ENCODE measurements around the gene EBPL.

Gene EBPL

GRCh38 chr13:49635599-49636433, 55.5 kb downstream of the EBPL start:
- peak overlapping the region; percentile 17; the same call in 1 of the 2 replicates for H3K4me3 ChIP-seq (ENCODE audit: low read length)
- peak; percentile 52 for DNase-seq (ENCODE audit: low read depth)
- no peak for TF ChIP-seq CTCF (conservative IDR thresholded peaks at IDR 0.05; ENCODE audit: low read length)

DNA sequence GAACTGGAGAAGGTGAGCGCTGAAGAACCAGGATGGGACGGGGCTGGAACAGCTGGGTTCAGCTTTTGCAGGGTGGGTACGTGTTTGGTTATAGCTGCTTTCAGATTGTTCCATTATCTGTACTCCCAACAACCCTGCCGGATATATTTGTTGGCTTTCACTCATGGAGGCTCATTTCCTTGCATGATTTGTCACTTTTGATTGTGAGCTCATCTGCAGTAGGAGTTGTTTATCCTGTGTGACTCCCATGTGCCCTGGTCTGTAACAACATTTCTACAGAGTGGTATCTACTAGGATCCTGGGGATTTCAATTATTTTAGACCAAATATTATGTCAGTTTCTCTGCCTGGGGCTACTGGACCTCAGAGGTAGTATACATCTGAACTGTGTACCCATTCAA, 57.6 kb downstream of the EBPL start:
- no peak overlapping the region for H3K4me3 ChIP-seq (ENCODE audit: low read length)
- no peak for DNase-seq (ENCODE audit: low read depth)
- no peak for TF ChIP-seq CTCF (conservative IDR thresholded peaks at IDR 0.05; ENCODE audit: low read length)

DNA sequence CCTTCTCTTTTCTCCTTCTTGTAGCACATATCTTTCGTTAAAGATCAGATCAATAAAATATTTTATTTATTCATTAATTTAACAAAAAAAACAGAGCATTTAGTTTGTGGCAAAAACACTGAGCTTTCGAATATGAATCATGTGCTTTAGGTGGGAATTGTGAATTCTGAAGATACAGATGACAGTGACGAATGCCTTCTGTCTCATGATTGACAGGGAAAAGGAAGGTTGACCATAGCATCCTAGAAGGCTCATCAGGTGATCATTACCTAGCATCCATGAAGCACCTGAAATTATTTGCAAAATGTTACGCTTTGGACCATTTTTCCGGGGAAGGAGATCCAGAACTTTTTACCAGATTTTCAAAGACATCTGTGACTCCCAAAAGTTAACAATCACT, 59.1 kb downstream of the EBPL start:
- H3K4me3 ChIP-seq (ENCODE audit: low read length), result no peak overlapping the region
- no peak for TF ChIP-seq CTCF (conservative IDR thresholded peaks at IDR 0.05; ENCODE audit: low read length)
- DNase-seq (ENCODE audit: low read depth), result no peak

DNA sequence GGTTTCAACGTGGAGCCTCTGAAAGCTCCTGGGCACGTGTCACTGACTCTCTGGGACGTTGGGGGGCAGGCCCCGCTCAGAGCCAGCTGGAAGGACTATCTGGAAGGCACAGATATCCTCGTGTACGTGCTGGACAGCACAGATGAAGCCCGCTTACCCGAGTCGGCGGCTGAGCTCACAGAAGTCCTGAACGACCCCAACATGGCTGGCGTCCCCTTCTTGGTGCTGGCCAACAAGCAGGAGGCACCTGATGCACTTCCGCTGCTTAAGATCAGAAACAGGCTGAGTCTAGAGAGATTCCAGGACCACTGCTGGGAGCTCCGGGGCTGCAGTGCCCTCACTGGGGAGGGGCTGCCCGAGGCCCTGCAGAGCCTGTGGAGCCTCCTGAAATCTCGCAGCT, 60.7 kb downstream of the EBPL start:
- no peak for TF ChIP-seq CTCF (conservative IDR thresholded peaks at IDR 0.05; ENCODE audit: low read length)
- H3K4me3 ChIP-seq (ENCODE audit: low read length), result no peak overlapping the region
- no peak for DNase-seq (ENCODE audit: low read depth)

DNA sequence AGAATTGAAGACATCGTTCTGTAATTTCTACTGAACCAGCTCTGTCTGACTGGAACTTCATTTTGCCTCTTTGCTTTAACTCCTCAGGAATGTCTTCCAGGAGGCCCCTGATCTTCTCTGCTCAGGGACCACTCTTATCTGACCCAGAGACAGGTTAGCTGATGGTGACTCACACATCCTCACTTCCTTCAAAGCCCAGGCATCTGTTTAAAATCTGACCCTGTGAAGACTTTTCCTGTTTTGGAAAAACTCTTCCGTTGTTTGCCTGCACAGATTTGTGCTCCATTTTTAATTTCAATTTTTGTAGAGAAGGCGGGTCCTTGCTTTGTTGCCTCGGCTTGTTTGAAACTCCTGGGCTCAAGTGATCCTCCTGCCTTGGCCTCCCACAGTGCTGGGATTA, 61.3 kb downstream of the EBPL start:
- H3K4me3 ChIP-seq (ENCODE audit: low read length), result no peak overlapping the region
- no peak for DNase-seq (ENCODE audit: low read depth)
- no peak for TF ChIP-seq CTCF (conservative IDR thresholded peaks at IDR 0.05; ENCODE audit: low read length)

- DNase-seq (ENCODE audit: low read depth), result no peak
- TF ChIP-seq CTCF (conservative IDR thresholded peaks at IDR 0.05; ENCODE audit: low read length), result no peak
- H3K4me3 ChIP-seq (ENCODE audit: low read length), result no peak overlapping the region
These were observed 61.9 kb downstream of the EBPL start for GRCh38 chr13:49629196-49629938.

Measured in AG10803 (cell line).